Left colon (tissue), 2 donors: ENCODE data around the gene ITGB8. TPM values are rescaled to one million over a fixed set of nuclear protein-coding genes. Genes with fewer than 3 reads are reported as not detected.

Experiments used
- ATAC-seq: fragments of 200-7000 bp; cut with Tn5 transposase; one replicate; pipeline ENCODE4 v1.9.1; 2020; ENCODE audit warnings: mild to moderate bottlenecking, moderate library complexity
- DNase-seq, 2 donors: peaks; one replicate each; pipeline ENCODE4 v3.0.0-alpha.2; 2020
- intact Hi-C, 2 donors: fragments of 100-400 bp; cut with DNase I in 1 of 2; cut with micrococcal nuclease in 1 of 2; formaldehyde crosslinking; loops; one replicate each; pipeline versions ENCODE4 v1.11.2 to v1.14.0; 2022; cut with DNase I, micrococcal nuclease
- total RNA-seq, 2 donors: library from RNA; stranded (reverse); fragmentation: NEBNext Ultra II Directional; extraction: Animal tissue kit (Norgen Biotek cat#: 25700); gene quantifications; one replicate each; pipeline ENCODE4 v1.2.1, GENCODE V29; 2021
- donor health status: DM: no; HTN: no; CAD: no.
- donor health status: DM: yes; HTN: yes; CAD: no.

ITGB8 gene
- total RNA-seq, 2 donors from 2014 or later = 8.8 to 8.9 TPM

- DNase-seq (no peak), ATAC-seq (no peak)
- intact Hi-C loops = no loop called here
These were observed 110.6 kb downstream of the ITGB8 start for GRCh38 chr7:20441346-20441745.

- ATAC-seq = no peak
- intact Hi-C loops = no loop called here
- no peak for DNase-seq
These were observed 111.3 kb downstream of the ITGB8 start for GRCh38 chr7:20441991-20442441.

GRCh38 chr7:20442951-20443350 is 112.3 kb downstream of the ITGB8 start:
- ATAC-seq (no peak), DNase-seq (no peak)
- intact Hi-C loops = no loop called here

GRCh38 chr7:20444030-20444800 is 113.5 kb downstream of the ITGB8 start:
- intact Hi-C loops = no loop called here
- DNase-seq (no peak), ATAC-seq (no peak)

GRCh38 chr7:20447021-20447650 is 116.4 kb downstream of the ITGB8 start:
- DNase-seq = no peak
- ATAC-seq = no peak
- intact Hi-C loops = no loop called here

- ATAC-seq (no peak), DNase-seq (no peak)
- intact Hi-C loops = no loop called here
These were observed 118.5 kb downstream of the ITGB8 start for GRCh38 chr7:20449176-20449575.

- DNase-seq = no peak
- no peak for ATAC-seq
- intact Hi-C loops = no loop called here
These were observed 119.8 kb downstream of the ITGB8 start for GRCh38 chr7:20450536-20450935.

- DNase-seq (no peak), ATAC-seq (no peak)
- intact Hi-C loops = no loop called here
These were observed 123.5 kb downstream of the ITGB8 start for GRCh38 chr7:20454202-20454601.

GRCh38 chr7:20456701-20457100 is 126.0 kb downstream of the ITGB8 start:
- DNase-seq = no peak
- ATAC-seq = no peak
- intact Hi-C loops = no loop called here

GRCh38 chr7:20458521-20458920 is 127.8 kb downstream of the ITGB8 start:
- ATAC-seq (no peak), DNase-seq (no peak)
- intact Hi-C loops = no loop called here

GRCh38 chr7:20459419-20459818 is 128.7 kb downstream of the ITGB8 start:
- ATAC-seq (no peak), DNase-seq (no peak)
- intact Hi-C loops = no loop called here

GRCh38 chr7:20464891-20465290 is 134.2 kb downstream of the ITGB8 start:
- no peak for ATAC-seq
- intact Hi-C loops = no loop called here
- no peak for DNase-seq

Other genes with a start within 250 kb of the ITGB8 start
- gene MACC1, start 113.5 kb upstream of the ITGB8 start, total RNA-seq = 1 to 10 TPM; 8.9 to 9.7 TPM